ENCODE measurements around the gene WDR59.
"Not testable (repeated sequence)": the region's sequence is repeated elsewhere in the genome, so short reads cannot be mapped to it uniquely, and the experiment has no call there.

Gene WDR59, protein sequence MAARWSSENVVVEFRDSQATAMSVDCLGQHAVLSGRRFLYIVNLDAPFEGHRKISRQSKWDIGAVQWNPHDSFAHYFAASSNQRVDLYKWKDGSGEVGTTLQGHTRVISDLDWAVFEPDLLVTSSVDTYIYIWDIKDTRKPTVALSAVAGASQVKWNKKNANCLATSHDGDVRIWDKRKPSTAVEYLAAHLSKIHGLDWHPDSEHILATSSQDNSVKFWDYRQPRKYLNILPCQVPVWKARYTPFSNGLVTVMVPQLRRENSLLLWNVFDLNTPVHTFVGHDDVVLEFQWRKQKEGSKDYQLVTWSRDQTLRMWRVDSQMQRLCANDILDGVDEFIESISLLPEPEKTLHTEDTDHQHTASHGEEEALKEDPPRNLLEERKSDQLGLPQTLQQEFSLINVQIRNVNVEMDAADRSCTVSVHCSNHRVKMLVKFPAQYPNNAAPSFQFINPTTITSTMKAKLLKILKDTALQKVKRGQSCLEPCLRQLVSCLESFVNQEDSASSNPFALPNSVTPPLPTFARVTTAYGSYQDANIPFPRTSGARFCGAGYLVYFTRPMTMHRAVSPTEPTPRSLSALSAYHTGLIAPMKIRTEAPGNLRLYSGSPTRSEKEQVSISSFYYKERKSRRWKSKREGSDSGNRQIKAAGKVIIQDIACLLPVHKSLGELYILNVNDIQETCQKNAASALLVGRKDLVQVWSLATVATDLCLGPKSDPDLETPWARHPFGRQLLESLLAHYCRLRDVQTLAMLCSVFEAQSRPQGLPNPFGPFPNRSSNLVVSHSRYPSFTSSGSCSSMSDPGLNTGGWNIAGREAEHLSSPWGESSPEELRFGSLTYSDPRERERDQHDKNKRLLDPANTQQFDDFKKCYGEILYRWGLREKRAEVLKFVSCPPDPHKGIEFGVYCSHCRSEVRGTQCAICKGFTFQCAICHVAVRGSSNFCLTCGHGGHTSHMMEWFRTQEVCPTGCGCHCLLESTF
- total RNA-seq: 63.6 reads per million, percentile 73 among the genes with 10 or more reads in this experiment

DNA sequence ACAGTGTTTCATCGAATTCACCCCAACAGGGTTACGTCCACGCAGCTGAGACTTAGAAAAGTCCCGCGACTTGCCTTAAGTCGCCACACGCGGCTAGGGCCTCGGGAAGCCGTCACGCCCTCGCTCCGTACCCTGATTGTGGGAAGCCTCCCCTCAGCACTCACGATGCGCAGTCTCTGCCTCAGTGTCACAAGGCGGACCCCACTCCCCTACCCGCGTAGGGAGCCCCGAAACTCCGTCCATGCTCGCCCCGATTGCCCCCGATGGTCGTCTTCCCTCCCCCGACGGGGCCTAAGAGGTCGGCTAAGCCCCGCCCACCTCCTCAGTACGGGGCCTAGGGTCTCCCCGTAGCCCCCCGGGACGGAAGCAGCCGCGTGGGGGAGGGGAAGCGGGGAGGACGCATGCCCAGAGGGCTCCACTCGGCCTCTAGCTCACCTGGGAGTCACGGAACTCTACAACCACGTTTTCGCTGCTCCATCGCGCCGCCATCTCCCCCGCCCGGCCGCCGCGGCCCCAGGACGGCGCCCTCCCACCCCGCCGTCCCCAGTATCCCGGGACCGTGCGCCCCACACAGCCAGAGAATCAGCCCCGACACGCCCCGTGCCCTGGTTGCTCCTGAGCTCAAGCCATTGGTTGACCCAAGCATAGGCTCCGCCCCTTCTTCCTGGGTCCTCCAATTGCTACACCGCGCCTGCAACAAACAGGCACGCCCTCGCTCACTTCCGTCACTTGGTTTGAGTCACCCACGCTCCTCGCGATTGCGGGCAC, at the start of gene WDR59:
Gene WDR59, minus strand, starts transcription at position 595 of the 768 bp plus-strand sequence. Its CDS starts 106 bp downstream, at position 489.
- DNase-seq: peak; percentile 99

DNA sequence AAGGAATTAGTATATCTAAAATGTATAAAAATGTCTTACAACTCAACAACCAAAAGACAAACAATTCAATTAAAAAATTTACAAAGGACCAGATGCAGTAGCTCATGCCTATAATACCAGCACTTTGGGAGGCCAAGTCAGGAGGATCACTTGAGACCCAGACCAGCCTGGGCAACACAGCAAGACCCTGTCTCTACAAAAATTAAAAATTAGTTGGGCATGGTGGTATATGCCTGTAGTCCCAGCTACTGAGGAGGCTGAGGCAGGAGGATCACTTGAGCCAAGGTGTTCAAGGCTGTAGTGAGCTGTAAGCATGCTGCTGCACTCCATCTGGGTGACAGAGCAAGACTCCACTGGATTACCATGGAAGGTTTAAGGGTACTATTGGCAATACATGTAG, 47.7 kb upstream of the WDR59 start:
- DNase-seq: no peak

GRCh38 chr16:75029854-75030253, 44.9 kb upstream of the WDR59 start:
- DNase-seq: no peak

- DNase-seq: no peak
These were observed 43.7 kb upstream of the WDR59 start for GRCh38 chr16:75028544-75029135.

GRCh38 chr16:75027520-75028300, 42.8 kb upstream of the WDR59 start:
- DNase-seq: no peak

DNA sequence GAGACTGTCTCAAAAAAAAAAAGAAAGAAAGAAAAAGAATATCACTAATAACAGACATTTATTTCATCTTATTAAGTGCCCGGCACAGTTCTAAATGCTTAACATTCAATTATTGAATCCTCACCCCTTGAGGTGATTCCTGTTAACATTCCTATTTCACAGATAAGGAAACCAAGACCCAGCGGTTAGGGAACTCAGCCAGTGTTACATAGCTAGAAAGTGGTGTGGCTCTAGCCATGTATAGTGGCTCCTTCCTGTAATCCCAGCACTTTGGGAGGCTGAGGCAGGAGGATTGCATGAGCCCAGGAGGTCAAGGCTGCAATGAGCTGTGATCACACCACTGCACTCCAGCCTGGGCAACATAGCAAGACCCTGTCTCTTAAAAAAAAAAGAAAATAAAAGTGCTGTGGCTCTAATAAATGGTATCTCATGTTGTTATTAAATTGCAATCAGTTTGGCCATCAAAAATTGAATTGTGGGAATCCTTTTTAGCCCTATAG, 42.0 kb upstream of the WDR59 start:
- no peak for DNase-seq

DNA sequence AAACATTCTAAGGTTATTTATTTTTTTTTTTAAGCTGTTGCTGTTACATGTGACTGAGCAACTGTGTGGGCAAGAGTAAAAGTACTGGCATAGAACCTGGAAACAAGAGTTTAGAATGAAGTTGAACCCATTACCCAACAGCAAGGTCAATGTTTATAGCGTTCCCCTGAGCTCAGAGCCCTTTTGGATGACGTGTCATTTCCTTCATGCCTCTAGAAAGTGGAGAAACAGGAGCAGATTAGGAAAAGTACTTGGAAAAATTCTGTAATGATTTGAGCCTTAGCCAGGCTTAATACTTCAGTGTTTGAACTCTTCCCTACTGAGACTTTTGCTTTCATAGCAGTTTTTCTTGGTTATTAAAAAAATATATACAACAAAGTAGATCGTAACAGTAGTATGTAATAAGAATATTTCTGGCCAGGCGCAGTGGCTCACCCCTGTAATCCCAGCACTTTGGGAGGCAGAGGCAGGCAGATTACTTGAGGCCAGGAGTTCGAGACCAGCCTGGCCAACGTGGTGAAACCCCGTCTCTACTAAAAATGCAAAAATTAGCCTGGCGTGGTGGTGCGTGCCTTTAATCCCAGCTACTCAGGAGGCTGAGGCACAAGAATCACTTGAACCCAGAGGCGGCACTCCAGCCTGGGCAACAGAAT, 41.4 kb upstream of the WDR59 start:
- DNase-seq: not testable (repeated sequence)

DNA sequence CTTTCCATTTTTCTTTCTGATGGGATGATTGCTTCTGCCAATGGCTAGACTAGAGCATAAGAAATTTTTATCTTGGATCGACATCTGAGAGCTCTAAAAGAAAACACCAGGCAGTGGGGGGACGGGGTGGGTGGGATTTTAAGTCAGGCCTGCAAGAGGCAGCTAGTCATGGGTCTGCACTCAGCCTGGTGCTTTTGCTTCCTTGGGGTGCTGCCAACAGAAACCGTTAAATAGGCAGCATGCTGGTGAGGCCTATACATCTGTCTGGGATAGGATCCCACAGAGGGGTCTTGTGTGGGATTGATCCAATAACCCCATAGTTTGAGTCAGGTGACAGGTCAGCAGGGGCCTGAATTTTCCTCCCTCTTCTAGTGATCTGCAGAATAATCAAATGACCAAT, 40.8 kb upstream of the WDR59 start:
- DNase-seq: no peak

DNA sequence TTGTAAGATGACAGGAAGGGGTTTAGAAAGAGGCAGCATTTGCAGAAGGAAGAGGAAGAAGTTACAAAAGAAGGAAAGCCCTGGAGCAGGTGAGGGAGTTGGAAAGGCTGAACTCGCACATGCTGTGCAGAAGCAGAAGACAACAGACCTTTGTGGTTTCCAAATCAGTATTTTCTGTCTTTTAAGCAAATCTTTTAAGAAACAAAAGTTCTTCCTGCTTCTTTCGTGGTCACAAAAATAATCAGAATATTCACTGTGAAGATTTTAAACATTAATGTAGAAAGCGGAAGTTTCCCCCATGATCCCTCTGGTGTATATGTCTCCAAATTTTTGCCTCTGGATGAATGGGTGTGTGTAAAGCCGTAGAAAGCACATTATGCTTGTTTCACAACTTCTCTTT, 39.7 kb upstream of the WDR59 start:
- DNase-seq: no peak

GRCh38 chr16:75024182-75024581, 39.3 kb upstream of the WDR59 start:
- no peak for DNase-seq

- DNase-seq: no peak
These were observed 38.1 kb upstream of the WDR59 start for GRCh38 chr16:75023009-75023408.

- no peak for DNase-seq
These were observed 37.6 kb upstream of the WDR59 start for GRCh38 chr16:75022567-75022966.

- DNase-seq: no peak
These were observed 36.5 kb upstream of the WDR59 start for GRCh38 chr16:75021410-75021809.

- no peak for DNase-seq
These were observed 34.7 kb upstream of the WDR59 start for GRCh38 chr16:75019586-75019985.

- DNase-seq: no peak
These were observed 34.1 kb upstream of the WDR59 start for GRCh38 chr16:75019007-75019406.

DNA sequence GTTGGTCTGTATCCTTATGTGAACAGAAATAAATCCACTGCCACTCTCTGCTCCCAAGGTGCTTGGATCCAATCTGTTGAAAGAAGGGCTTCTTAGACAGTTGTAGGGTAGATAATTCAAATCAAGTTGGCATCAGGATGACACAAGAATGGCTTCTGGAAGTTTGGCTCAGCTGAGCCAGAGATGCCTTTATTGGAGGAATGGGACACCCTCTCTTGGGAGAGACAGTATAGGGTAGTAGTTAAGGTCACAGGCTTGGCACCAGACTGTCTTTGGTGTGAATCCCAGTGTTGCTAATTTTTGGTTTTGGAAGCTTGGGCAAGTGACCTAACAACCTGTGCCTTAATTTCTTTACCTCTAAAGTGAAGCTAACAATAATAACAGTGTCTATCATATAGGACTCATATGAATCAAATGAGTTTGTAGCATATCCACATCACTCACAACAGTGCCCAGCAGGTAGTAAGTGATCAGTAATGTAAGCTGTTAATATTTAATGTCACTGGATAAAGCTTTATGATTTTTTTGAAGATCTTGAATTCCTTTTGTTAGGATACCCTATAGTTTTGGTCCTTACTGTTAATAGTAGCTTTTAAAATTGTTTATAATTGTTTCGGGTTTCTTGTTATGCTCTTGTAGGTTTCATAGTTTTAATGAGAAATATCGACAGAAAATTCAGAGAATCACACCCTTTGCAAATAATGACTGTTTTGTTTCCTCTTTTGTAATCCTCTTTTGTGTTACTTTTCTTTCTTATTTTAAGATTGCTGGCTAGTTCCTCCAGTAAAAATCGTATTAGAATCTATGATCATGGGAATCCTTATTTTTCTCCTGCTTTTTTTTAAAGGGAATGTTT, 33.0 kb upstream of the WDR59 start:
- DNase-seq: no peak

- not testable (repeated sequence) for DNase-seq
These were observed 31.6 kb upstream of the WDR59 start for GRCh38 chr16:75016451-75017081.

- DNase-seq: no peak
These were observed 29.4 kb upstream of the WDR59 start for GRCh38 chr16:75014318-75014717.

- DNase-seq: not testable (repeated sequence)
These were observed 28.2 kb upstream of the WDR59 start for GRCh38 chr16:75013123-75013522.
